ENCODE measurements around the gene GARIN1A.

DNA sequence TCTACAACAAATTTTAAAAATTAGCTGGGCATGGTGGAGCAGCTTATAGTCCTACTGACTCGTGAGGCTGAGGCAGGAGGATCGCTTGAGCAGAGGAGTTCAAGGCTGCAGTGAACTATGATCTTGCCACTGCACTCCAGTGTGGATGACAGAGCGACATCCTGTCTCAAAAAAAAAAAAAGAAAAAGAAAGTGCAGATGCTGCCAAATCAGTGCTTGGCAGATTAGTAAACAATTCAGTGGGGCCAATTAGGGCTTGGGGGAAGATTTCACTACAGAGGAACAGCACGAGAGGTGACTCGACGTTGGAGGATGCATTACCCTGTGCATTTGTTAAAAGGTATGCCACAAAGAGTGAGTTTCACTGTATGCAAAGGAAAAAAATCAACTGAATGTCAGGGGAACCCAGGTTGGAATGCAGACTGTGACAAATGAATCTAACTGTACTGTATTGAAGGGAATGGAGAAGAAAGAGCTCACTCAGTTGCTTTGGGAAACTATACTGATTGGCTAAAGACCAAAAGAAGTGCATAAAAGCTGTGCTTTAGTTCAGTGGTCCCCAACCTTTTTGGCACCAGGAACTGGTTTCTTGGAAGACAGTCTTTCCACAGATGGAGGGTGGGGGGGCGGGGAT lies 31.6 kb downstream of the GARIN1A start:
- TF ChIP-seq, protein P1, sequence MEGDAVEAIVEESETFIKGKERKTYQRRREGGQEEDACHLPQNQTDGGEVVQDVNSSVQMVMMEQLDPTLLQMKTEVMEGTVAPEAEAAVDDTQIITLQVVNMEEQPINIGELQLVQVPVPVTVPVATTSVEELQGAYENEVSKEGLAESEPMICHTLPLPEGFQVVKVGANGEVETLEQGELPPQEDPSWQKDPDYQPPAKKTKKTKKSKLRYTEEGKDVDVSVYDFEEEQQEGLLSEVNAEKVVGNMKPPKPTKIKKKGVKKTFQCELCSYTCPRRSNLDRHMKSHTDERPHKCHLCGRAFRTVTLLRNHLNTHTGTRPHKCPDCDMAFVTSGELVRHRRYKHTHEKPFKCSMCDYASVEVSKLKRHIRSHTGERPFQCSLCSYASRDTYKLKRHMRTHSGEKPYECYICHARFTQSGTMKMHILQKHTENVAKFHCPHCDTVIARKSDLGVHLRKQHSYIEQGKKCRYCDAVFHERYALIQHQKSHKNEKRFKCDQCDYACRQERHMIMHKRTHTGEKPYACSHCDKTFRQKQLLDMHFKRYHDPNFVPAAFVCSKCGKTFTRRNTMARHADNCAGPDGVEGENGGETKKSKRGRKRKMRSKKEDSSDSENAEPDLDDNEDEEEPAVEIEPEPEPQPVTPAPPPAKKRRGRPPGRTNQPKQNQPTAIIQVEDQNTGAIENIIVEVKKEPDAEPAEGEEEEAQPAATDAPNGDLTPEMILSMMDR (IDR thresholded peaks at IDR 0.05): no peak
- TF ChIP-seq EZH2 (IDR thresholded peaks at IDR 0.05; ENCODE audit: borderline replicate concordance, insufficient read depth, low read depth, low read length, poor library complexity, severe bottlenecking): no peak
